ENCODE data around the gene TSPEAR. TPM values are rescaled to one million over a fixed set of nuclear protein-coding genes. Genes with fewer than 3 reads are reported as not detected.

Gene TSPEAR
- total and polyA plus RNA-seq, 2 donors from 2014 or later: 0.09 to 0.22 TPM

DNA sequence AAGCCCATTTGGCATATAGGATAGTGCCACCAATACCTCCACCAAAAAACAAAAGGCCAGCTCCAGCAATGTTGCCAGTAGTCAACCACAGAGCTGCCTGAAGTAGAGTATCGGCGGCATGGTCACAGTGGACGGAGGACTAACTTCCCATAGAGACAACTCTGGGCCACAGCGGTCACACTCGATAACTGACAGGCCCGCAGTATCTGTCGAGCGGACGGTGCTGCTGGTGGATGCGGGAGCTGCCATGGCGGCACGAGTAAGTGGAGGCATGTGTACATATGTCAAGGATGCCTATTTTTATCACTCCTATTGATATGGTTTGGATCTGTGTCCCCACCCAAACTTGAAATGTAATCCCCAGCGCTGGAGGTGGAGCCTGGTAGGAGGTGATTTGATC, 33.5 kb downstream of the TSPEAR start:
- DNase-seq (no peak), FAIRE-seq (no peak)
- intact Hi-C loops (cut with DNase I): no loop called here
- Histone ChIP-seq H3K9me3 (ENCODE audit: control insufficient read depth in 2 of 3, insufficient read depth in 1 of 3, low read length in 3 of 3) (no peaks in the 10 kb centered on the region), H3K36me3 (ENCODE audit: control insufficient read depth in 2 of 3, insufficient read depth in 3 of 3, low read length in 3 of 3) (no peaks in the 10 kb centered on the region), H3K27ac (ENCODE audit: low read depth in 2 of 2, low read length in 2 of 2) (no peak overlapping the region), H3K4me1 (ENCODE audit: control insufficient read depth in 2 of 3, insufficient read depth in 2 of 3, low read depth in 1 of 3, low read length in 3 of 3) (no peaks in the 10 kb centered on the region), H3K27me3 (ENCODE audit: control insufficient read depth, insufficient read depth, low read length) (no peaks in the 10 kb centered on the region), H3K4me3 (ENCODE audit: low read length in 3 of 3) (no peak overlapping the region), H3K9ac (ENCODE audit: low read length in 3 of 3) (no peak overlapping the region)
- TF ChIP-seq, protein P1, sequence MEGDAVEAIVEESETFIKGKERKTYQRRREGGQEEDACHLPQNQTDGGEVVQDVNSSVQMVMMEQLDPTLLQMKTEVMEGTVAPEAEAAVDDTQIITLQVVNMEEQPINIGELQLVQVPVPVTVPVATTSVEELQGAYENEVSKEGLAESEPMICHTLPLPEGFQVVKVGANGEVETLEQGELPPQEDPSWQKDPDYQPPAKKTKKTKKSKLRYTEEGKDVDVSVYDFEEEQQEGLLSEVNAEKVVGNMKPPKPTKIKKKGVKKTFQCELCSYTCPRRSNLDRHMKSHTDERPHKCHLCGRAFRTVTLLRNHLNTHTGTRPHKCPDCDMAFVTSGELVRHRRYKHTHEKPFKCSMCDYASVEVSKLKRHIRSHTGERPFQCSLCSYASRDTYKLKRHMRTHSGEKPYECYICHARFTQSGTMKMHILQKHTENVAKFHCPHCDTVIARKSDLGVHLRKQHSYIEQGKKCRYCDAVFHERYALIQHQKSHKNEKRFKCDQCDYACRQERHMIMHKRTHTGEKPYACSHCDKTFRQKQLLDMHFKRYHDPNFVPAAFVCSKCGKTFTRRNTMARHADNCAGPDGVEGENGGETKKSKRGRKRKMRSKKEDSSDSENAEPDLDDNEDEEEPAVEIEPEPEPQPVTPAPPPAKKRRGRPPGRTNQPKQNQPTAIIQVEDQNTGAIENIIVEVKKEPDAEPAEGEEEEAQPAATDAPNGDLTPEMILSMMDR (IDR thresholded peaks at IDR 0.05; ENCODE audit: borderline replicate concordance, extremely low read depth, insufficient read depth): no peak

DNA sequence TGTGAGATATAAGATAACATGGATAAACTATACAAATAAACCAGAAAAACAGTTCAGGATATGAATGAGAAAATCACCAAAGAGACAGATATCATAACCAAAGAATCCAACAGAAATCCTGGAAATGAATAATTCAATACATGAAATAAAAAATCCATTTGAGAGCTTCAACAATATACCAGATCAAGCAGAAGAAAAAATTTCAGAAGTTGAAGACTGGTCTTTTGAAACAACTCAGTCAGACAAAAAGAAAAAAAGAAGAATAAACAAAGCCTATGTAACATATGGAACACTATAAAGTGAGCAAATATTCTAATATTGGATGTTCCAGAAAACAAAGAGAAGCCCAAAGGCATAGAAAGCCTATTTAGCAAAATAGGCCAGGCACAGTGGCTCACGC, 39.5 kb downstream of the TSPEAR start:
- Histone ChIP-seq H3K27ac (ENCODE audit: low read depth in 2 of 2, low read length in 2 of 2) (no peak overlapping the region), H3K4me3 (ENCODE audit: low read length in 3 of 3) (no peak overlapping the region), H3K9ac (ENCODE audit: low read length in 3 of 3) (no peak overlapping the region), H3K27me3 (ENCODE audit: control insufficient read depth, insufficient read depth, low read length) (no peaks in the 10 kb centered on the region), H3K9me3 (ENCODE audit: control insufficient read depth in 2 of 3, insufficient read depth in 1 of 3, low read length in 3 of 3) (peaks cover 0 to 2% (median 0%) of the 10 kb centered on the region in 3 donors), H3K36me3 (ENCODE audit: control insufficient read depth in 2 of 3, insufficient read depth in 3 of 3, low read length in 3 of 3) (no peaks in the 10 kb centered on the region), H3K4me1 (ENCODE audit: control insufficient read depth in 2 of 3, insufficient read depth in 2 of 3, low read depth in 1 of 3, low read length in 3 of 3) (no peaks in the 10 kb centered on the region)
- DNase-seq (no peak), FAIRE-seq (no peak)
- intact Hi-C loops (cut with DNase I): no loop called here
- TF ChIP-seq, protein P1 (IDR thresholded peaks at IDR 0.05; ENCODE audit: borderline replicate concordance, extremely low read depth, insufficient read depth): no peak

DNA sequence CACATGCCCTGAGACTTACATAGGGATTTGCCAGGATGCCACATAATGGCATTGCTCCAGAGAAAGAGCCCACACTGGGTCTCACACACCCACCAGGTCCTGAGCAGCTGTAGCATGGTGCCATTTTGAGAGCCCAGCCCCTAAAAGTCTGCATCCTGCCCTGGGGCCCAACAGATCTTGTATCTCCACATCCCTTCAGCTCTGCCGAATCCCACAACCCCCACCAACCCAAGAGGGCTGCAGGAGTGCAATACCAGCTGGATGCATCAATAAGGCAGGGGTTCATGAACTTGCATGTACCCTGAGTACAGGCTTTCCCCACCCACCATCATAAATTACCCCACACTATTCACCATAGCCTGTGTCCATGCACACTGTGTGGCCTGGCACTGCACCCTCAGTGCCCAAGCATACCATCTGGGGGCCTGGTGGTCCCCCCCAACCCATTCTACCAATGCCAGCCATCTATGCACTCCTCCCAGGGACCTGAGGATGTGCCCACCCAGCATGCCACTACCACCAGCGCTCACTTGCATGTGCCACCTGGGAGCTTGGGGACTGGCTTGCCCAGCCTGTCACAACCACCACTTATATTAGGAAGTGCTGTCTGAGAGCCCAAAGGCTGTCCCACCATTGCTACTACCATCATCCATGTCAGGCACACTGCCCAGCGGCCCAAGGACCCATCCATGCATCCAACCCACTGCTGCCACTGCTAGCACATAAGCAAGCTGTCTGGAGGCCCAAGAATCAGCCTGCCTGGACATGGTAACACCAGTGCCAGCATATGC, 40.5 kb downstream of the TSPEAR start:
- peaks cover 0 to 2% (median 0%) of the 10 kb centered on the region in 3 donors for H3K9me3 ChIP-seq (ENCODE audit: control insufficient read depth in 2 of 3, insufficient read depth in 1 of 3, low read length in 3 of 3)
- H3K27ac ChIP-seq (ENCODE audit: low read depth in 2 of 2, low read length in 2 of 2): no peak overlapping the region
- no peaks in the 10 kb centered on the region for H3K27me3 ChIP-seq (ENCODE audit: control insufficient read depth, insufficient read depth, low read length)
- intact Hi-C loops (cut with DNase I): no loop called here
- H3K4me1 ChIP-seq (ENCODE audit: control insufficient read depth in 2 of 3, insufficient read depth in 2 of 3, low read depth in 1 of 3, low read length in 3 of 3): no peaks in the 10 kb centered on the region
- FAIRE-seq (no peak), DNase-seq (no peak)
- H3K9ac ChIP-seq (ENCODE audit: low read length in 3 of 3): no peak overlapping the region
- no peak overlapping the region for H3K4me3 ChIP-seq (ENCODE audit: low read length in 3 of 3)
- H3K36me3 ChIP-seq (ENCODE audit: control insufficient read depth in 2 of 3, insufficient read depth in 3 of 3, low read length in 3 of 3): no peaks in the 10 kb centered on the region
- TF ChIP-seq, protein P1 (IDR thresholded peaks at IDR 0.05; ENCODE audit: borderline replicate concordance, extremely low read depth, insufficient read depth): no peak

Data from kidney (tissue), 14 donors.